Kidney capillary endothelial cell (primary cell): ENCODE measurements around the gene AMOT.

Source experiments
- DNase-seq: peaks from one replicate; pipeline ENCODE4 v3.0.0-alpha.2; 2018; ENCODE audit warnings: low spot score

The AMOT gene

DNA sequence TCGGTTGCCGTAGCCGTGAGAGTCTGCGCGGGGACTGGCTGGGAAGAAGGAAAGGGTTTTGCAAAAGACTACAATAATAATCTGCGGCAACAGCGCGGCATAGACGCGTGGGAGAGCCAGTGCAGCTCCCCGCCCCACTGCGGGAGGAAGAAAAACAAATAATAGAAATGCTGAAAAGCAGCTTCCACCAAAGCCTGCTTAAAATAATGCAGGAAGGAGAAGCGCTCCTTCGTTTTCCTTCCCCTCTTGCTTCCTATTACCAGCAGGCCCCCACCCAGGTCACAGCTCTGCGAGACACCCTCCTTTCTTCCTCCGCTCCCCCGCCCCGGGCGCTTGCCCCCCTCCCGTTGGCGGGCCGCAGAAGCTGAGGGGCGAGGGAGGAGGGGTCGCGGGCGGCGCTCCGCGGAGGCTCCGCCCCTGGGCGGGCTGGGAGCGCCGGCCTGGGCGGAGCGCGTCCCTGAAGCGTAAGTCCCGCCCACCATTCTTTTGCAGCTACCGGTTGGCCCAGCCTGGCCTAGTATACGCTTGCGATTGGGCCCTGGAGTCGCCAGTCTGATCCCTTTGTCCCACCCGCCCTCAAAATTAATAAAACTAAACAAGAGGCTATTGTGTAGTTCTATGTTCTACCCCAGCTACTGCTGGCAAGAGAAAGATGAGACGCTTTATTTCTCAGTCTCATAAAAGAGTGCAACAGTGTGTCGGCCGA lies 636 bp upstream of the AMOT start:
- peak; percentile 63 for DNase-seq

DNA sequence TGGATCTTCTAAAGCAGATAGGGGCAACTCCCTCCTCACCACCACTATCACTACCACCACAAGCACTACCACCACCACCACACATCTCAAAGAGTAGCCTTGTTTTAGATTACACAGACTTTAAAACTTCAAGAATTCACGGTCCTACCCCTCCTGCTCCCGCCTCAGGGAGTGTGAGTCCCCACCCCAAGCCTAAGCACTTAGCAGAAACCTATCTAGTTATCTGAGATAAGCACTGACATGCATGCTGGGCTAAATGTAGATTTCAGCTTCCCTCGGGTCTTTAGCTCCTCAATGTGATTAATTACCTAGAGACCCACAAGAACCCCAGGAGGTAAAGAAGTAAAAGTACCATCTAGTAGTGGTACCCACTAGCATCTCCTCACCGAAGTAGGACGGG lies 775 bp downstream of the AMOT start:
- DNase-seq = no peak

DNA sequence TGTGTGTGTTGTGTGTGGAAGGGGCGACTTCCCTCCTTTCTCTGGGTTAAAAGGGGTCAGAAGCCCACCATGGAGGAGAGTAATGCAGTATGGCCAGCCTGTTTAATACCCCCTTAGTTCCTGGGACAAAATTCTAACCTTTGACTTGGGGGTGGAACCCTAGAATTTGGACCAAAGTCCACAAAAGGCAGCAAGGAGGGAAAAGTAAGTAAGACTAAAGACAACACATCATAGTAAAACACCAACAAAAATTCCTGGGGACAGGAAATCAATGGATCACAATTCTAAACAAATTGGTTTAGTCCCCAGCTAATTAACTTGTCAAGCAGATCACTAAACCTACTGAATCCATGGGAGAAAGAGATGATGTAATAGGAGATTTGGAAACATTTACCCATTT lies 3.1 kb downstream of the AMOT start:
- no peak for DNase-seq

DNA sequence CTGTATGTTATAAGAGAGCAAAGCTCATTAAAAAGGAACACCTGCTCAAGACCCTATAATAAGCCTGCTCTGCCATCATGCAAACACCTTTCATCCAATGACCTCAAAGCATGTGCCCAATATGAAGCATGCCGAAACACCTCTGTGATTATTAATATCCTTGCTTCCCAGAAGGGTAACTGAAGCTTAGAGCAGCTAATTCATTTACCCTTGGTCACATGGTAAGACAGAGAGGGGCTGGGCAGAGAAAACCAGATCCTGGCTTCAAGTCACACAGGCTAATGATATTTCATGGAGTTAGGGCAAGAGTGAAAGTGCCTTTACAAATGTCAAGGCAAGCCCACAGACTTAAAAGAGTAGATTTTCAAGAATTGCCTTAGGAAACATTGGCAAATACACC lies 5.6 kb downstream of the AMOT start:
- no peak for DNase-seq

DNA sequence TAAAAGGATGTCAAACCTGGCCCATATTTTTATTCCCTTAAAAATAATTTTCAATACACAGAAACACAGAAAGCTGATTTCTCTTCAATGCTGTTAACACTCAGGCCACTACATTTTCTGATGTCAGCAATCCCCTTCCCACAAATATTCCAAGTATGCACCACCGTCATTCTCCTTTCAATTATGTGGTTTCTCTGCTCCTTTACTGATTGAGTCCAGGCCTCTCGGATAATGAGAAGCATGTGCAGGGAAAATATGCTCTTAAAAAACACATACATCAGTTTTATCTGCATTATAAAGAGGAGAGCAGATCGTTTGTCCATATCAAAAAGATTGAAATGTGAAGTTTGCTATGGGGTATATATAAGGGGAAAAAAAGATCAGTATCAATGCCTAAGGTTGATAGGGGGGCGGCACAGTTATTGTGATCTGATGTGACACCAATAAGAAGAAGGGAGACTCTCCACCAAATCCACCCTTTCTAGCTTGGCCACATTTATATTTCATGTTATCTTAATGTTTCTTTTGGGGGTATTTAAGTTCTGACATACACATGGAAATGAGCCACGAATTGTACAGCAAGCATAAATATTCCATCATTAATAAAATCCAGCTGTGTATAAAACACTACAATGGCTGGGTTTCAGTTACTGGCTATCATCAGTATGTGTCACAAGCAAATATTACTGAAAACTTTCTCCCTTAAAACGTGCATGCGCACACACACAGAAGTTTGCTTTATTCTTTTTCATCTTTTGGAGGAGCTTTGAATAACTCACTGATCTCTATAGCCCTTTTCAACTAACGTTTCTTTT lies 6.4 kb downstream of the AMOT start:
- DNase-seq = no peak

DNA sequence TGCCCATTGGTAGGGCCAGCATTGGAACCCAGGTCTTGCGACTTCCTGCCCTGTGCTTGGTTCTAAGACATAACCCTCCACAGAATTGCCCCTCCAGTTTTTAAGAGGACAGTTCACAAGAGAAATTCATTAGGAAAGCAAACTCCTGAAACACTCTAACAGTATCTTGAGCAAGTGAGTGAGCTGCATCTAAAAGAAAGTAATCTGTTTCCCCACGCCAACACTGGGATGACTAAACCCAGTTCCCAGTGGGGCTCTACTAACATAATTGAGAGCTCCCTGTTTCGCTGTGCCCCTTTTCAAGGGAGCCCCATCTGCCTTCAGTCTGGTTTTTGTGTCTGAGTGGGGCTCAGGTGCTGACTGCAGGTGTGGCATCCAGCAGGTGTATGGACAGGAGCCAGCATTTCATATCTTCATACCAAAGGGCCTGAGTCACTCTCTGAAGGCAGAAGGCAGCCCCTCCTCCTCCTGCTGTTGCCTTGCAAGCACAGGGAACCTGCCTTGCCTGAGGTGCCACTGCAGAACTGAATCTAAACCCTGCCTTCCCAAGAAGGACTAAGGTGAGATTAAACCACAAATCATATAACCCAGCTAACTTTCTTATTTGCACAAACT lies 8.0 kb downstream of the AMOT start:
- DNase-seq = no peak

DNA sequence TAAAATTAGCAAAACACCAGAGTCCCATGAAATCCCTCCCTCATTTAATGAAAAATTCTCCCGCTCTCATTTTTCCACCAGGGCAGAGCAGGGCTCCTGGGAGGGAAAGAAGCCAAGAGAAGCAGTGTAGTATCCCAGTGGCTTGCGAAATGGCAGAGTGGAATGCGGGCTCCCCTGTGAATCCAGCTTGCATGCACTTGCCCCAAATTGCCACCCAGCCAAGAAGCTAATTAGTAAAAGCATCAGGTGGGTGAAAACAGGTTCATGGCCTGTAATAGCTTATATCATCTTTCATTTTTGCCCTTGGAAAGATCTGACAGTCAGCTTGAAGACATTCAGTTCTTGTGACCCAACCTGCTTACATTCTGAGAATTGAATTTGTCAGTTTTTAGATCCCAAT lies 10.1 kb downstream of the AMOT start:
- DNase-seq = no peak

DNA sequence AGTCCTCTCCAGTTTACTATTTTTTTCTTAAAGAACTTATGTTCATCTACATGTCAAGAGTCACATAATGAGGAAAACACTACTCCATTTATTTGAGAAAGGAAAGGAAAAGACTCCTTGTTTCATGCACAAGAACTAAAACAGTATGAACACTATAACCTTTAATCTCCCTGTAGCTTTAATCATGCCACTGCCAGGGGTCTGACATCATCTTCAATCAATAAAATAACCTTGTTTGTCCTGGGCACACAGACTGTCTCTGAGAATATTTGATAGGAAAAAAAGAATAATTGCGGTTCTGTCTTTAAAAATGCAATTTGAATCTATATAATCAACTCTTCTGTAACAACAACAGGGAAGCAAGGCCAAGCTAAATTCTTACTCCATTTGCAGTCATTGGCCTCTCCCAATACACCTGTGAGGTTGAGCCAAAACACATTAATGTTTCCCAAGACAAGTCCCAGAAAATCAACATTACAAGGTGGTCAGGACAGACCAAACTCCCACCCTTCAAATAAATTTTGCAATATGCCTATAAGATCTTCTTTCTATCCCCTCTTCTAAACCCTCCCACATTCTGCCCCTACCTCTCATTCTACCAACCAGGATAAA lies 13.2 kb downstream of the AMOT start:
- no peak for DNase-seq

DNA sequence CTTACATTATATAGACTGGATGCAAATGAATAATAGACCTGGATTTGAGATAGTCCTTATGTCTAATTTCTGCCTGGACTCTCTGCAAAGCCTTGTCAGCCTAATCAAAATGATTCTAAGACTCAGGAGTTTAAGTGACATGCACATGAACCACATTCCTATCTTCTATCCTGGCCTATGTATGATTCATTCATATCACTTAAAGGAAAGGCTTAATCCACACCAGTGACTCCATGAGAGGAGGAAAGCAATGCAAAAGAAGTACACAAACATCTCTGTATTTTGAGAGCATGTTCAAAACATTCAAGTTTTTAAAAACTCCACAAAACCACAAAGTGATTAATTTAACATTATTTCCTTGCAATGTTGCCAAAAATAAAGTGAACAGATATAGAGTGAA lies 14.6 kb downstream of the AMOT start:
- no peak for DNase-seq

DNA sequence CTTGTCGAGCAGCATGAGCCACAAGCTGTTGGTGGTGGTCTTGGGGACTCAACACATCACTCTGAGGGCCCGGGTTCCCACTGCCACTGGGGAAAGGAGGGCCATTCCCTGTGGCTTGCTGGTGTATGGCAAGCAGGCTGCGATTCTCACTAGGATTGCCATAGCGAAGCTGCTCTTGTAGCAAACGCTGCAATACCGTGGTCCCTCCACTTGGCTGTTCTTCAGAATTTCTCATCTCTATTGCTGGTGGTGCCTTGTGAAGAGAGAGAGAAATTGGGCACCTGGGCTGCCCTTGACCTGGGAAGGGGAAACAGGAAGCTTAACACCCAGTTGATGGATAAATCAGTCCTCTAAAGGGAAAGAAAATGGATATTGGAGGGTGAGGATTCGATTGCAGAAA lies 17.7 kb downstream of the AMOT start:
- DNase-seq = no peak

DNA sequence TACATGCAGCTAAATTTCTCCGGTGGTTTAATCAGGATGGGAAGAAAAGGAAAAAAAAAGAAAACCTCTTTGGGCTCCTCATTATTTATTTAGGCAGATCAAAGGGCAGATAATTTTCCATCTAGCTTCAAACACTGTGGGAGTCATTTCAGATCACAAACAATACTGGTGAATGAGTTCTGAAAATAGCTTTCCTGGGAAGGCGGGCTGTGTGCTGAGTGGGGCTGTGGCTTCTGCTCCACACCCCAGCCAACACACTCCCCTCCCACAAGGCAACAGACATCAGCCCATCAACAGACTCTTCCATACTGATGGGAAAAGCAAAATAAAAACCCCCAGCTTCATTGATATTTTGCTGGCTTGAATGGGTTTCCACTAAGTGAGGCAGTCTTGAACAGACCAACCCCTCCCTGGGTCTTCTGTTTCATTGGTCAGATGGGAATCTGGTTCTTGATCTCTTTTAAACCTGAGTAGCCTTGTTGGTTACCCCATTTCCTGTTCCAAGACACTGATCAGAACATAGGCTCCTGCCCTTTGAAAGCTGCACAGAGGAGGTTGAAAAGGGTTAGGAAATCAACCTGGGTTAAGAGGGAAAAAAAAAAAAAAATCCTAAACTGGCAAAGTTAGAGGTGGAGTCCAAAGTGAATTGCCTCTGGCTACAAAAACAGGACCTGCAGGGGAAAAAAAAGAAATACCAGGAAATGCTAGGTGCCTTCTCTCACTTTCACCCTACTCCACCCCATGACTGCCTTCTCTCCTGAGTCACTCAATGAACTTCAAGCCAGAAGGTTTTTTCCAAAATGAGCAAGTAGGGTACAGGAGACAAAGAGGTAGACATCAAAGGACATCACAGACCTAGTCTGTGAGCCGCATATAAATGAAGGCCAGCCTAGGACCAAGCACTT lies 20.0 kb downstream of the AMOT start:
- DNase-seq = no peak

DNA sequence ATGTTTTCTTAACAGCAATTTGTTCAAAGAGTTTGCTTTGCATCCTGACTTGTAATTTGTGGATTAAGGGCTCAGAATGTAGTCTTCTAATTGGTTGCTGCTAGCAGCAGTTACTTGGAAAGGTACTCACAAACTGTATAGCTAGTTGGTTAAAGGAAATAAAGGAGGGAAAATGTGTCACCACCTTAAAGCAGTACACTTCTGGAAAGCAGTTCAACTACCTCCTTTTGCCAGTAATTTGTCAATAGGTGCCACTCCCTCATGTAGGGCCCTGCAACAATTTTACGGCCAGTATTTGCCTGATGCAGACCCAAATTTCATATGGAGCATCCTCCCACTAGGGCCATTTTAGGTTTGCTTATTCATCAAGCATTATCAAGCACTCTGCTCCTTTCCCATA lies 20.8 kb downstream of the AMOT start:
- no peak for DNase-seq

DNA sequence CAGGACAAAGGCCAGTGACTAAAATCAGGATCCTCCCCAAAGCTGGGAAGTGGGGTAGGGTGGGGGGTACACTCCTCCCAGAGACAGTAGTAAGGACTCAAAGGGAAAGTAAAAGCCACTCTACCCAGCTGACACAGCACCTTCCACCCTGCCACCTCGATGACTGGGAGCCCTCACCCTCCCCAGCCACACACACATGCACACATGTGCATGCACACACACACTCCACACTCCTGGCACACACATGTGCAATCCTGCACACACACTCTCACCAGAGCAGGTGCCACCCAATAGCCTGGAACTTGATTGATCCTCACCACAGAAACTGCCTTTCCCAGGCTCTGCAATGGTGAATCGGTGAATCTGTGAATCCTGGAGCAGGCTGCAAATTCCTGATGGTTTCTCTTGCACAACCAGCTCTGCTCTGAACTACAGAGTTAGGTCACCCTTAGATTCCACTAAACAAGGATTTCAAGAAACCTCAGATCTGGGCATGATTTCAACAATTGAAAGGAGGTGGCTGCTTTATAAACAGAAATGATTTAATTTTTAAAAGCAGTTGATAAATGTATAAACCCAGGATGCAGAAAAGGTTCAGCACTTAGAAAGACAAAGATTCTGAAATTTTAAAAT lies 21.5 kb downstream of the AMOT start:
- no peak for DNase-seq

DNA sequence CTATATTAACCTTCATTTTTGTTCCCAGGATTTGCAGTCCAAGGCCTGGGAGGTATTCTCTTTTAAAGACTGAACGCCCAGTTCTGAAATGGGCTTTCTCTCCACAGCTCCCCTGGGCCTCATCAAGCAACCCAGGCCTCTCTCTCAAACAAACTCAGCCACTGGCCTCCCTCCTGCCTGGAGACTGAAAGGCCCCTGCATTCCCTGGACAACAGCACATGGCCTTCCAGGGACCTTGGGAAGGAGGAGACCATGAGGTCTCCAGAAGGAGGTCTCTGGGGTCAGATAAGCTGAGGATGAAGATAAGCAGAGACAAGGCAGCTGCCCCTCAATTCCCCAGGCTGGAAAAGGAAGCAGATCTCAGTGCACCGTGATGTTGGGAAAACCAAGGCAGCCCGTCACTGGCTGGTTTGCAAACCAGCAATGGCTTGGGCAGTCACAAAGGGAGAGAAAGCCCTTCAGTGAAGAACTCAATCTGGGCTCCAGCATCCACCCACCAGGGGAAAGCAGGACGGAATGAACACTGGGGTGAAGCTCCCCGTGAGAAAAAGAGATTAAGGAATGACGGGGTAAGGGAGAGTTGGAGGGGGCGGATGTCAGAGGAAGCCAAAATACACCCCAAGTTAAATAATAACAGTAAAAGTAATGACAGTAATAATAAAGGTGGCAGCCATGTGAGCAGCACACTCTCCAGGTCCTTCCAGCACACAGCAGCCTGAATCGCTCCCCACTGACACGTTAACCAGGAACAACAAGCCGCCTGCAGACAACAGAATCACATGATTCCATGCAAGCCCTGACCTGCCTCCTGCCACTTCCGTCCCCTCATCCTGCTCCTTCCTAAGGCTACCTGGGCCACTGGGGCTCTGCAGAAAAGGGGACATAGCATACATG lies 22.3 kb downstream of the AMOT start:
- no peak for DNase-seq

DNA sequence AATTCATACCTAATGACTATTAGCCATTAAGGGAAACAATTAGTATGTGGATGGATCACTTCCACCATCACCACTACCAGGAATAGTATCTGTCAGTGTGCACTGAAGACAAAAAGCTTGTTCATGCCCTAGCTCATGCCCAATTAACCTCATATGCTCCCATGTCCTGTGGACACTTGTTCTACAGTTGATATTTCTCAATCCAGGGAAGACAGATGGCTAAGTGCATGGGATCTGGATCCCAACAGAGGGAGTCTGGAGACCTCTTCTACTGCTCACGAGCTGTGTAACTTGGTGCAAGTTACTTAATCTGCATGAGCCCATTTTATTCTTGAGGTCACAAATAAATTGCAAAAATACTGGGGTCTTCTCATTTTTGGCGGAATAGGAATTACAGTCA lies 23.7 kb downstream of the AMOT start:
- no peak for DNase-seq

DNA sequence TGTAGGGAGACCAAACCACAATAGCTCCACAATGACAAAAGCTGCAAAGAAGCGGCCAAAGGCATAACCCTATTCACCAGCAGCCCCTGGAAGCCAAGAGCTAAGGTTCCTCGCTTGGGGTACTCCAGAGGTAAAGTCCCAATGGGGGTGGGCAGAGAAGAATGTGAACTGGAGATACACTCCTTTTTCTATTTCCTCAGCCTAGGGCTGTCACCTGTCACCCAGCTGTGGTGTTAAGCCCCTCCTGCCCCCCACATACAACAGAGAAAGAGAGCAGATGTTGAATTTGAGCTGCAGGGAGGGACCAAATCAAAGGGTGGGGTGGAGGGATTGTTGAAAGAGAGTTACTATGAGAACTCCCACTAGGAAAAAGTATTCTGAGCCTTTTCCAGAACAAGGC lies 26.1 kb downstream of the AMOT start:
- DNase-seq = no peak

DNA sequence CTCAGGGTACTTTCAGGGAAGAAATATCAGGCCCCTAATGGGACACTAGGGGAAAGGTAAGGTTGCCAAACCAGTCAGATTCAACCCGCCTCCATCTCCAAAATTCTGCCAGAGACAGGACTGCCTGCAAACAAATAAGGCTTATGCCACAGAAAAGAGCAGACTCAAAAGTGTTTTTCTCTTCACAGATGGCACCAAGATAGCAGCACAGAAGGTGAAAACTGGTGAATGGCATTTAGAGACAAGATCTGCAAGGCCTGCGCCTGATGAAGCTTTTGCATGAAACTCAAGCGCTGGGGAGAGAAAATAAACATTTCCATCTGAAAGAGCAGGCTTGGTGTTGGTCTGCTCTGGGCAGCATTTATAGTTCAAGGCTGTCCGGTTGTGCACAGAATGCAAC lies 27.9 kb downstream of the AMOT start:
- DNase-seq = no peak

DNA sequence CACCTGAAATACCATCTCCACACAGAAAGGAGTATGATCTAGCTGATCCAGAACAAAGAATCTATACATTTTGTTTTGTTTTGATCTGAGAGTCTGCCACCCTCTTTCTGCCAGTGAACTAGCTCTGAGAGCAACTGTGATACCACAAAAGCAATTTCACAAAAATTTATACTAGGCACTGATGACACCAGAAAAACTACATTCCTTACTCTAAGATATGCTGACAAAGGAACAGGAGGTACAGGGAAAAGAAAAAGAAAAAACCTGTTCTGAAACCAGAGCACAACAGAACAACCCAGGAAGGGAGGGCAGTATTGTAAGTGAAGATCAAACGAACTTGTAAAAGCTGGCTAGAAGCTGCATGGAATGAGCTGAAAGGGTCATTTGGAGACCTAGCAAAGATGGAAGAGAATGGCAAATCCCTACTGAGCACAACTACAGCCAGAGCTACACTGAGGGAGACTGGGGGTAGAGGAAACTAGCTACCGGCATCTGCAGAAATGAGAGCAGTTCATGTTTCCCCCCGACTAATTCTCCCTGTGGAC lies 31.9 kb downstream of the AMOT start:
- DNase-seq = no peak

DNA sequence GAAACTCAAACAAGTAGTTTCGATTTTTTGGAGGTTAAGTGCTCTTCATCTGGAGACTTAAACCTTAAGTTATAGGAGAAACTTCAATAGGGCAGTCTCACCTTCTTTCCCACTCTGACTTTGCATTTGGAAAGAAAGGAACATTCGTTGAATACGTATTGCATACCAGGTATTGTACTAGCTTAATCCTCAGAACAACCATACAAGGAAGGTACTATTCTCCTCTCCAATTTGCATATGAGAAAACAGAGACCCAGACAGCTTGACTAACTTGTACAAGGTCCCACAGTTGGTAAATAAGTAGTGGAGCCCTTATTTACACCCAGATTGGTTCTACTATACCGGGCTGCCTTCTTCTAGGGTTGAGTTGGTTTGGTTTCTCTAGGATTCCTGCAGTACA lies 32.6 kb downstream of the AMOT start:
- no peak for DNase-seq

DNA sequence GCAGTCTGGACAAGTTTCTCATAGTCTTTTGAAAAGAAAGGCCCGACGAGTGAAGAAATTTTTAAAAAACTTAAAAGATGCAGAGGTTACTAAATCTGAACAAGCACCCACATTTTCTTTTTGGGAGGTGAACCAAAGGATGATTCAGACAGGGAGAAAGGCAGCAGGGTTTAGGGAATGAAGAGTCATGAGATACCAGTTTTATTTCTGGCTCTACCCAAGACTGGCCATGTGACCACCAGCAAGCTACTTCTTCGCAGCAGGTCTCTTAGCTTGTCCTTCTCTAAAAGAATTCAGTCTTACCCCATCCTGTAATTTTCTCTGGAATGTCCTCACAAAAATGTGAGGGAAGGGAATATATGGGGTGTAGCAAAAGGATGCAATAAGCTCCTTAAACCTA lies 37.6 kb downstream of the AMOT start:
- no peak for DNase-seq
